ENCODE data around the gene SLC12A8.
A peak's percentile ranks its signal among the peaks of the same experiment; 100 is the strongest.

SLC12A8 gene

DNA sequence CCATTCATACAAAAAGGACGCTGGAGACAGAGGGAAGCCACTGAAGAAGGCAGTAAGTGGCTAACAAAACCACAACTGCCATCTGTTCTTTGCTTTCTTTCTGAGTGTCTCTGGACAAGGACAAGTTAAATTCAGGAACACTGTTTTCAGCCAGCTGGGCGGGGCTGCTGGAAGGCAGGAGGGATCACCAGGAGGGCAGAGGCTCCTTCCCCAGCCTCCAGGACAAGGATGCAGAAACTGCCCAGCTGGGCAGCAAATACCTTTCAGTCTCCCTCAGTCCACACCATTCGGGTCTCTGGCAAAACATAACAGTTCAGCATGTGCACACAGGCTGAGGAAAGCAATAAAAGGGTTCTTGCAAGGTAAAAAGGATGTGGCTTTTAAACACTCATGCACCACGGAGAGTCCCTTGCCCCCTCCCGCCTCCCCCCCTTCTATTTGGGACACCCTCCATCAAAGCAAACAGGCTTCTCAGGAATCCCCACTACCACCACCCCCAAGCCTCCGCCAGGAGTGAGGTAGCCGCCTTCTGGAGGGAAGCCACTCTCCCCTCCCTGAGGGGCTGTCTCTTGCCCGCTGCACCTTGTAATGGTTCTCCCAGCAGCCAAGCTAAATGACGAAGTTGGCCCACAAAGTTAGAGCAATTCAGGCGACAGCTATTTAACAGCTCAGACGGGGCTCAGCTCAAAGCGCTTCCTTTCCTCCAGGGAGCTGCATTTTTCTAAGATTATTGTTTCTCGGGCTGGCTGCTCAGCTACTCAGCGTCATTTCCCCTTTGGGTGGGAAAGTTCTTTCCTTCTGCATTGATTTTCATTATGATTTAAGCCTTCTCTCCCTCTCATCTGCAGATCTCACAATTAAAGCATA lies 160.6 kb downstream of the SLC12A8 start:
- peak; percentile 41 for DNase-seq

DNA sequence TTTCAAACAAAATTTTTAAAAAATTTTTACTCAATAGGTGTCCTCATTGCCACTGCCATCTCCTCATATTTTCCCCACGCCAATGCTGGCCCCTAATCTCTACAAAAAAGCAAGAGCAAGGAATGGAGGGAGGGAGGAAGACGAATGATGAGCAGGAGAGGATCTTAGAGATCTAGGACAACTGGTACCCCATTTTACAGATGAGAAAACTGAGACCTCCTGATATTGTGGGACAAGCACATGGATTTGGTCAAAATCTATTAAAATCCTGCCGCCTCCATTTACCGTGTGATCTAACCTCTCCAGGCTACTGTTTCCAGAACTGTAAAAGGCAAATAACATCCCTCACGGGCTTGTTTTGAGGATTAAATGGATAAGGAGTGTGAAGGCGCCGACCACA lies 161.3 kb downstream of the SLC12A8 start:
- DNase-seq: no peak

DNA sequence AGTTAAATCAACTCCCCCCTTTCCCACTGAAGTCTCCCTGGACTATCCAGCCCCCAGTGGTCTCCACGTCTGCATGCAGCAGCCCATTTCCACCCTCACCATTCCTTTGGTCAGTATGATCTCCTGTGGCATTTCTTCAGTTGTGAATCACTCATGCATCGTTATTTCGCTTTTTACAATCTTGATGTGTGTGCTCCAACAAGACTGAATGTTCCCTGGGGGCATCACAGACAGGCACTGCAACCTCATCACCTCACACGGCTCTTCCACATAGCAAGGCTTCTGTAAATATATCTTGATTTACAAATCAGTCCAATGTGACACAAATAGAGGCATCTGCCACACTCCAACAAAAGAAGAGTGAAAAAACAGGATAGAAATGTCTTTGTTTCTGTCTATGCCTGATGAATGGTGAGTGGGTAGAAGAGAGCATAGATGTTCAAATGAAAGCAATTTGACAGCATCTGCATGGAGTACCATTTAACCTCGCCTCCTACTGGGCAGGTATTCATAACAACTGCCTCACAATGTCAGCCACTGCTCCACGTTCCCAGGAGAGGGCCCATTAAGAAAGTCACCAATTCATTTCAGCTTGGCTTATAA lies 162.0 kb downstream of the SLC12A8 start:
- DNase-seq: no peak

DNA sequence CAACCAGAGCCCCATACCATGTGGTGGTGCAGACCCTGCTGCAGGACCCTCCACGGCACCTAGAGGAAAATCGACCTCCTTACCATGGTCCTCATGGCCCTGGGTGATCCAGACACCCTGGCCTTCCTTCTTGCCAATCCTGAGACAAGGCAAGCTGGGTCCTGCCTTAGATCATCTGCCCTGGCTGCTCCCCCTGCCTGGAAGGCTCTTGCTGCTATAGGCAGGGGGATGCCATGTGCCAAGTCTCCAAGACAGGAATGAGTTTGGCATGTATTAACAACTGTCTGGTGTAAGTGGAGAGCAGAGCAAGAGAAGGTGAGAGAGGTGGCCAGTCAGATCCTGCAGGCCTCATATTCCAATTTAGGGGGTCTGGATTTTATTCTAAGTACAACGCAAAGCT lies 164.3 kb downstream of the SLC12A8 start:
- DNase-seq: no peak

DNA sequence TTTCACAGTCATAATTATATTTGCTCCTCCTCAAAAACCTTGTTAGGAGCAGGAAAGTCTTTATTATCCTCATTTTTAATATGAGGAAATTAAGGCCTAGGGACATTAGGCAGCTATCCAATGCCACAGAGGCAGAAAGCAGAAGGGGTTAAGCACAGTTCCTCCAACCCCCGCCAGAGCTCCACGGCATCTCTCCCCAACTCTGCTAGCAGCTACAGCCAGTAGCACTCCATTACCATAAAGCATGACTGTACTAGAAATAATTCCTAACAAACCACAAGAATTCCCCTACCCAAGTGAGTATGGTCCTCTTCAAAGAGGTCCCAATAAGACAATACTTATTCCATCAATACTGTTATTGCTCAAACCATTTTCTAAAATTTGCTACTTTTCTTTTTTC lies 166.6 kb downstream of the SLC12A8 start:
- peak; percentile 24 for DNase-seq

DNA sequence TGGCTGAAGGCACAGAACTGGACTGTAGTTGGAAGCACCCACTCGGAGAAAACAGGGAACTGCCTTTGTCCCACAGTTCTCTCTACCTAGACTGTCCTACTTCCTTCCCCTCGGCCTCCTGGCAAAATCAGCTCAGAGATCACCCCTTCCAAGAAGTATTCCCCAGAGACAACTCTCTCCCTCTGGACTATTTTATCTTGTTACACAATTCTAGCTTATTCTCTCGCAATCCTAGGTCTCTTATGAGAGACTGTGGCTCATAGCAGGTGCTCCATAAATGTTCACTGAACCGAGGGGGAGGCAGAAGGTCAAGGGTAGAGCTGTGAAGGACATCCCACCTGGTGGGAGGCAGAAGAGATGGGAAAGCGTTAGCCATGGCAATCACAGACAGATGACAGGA lies 167.4 kb downstream of the SLC12A8 start:
- DNase-seq: no peak

DNA sequence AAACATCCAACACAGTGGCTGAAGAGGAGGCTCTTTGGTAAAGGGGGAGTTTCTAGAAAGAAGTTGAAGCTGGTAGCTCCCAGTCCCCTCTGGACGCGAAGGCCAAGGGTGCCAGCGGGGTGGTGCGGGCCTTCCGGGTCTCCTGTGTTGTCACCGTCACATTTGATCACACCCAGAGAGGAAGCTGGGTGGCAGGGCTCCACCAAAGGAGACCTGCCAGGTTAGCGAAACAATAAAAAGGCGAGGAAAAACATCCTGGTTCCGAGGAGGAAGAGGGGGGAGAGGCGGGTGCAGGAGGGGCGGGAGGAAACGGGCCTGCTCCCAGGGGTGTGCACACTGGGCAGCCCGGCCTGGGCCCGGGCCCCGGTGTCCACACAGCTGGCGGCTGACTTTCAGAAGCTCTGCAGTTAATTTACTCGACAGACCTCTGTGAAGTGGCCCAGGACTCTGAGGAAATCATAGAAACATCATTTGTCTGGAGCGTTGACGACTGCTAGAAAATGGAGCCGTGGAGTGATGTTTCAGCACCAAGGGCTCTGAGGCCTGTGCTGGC lies 168.9 kb downstream of the SLC12A8 start:
- DNase-seq: no peak

DNA sequence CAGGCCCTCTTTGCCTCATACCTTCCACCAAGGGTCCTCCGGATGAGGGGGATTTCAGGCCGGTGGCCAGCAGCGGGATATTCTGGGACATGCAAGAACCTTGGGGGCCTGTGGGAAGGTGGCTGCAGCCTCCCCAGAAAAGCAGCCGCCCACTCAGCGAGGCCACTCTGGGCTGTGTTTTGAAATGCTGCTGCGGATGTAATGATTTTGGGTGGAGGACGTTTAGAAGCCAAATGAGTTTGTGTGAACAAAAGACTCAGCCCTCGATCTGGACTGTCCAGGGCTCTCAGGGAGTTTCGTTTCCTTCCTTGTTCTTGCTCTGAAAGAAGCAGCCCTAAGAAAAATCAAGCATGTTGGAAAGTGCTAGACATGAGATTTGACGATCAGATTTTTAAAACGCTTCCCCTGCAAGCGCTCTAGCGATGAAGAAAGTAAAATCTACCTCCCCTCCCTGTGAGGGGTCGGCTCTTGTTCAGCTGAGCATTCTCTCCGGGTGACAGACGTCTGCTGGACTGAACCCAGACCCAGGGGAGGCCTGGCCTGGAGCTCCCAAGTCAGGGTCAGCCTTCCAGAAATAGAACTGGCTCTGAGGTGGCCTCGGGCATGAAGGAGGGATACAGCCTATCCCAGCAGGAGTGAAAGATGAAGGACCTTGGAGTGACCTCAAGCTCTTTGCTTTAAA lies 169.7 kb downstream of the SLC12A8 start:
- DNase-seq: no peak

DNA sequence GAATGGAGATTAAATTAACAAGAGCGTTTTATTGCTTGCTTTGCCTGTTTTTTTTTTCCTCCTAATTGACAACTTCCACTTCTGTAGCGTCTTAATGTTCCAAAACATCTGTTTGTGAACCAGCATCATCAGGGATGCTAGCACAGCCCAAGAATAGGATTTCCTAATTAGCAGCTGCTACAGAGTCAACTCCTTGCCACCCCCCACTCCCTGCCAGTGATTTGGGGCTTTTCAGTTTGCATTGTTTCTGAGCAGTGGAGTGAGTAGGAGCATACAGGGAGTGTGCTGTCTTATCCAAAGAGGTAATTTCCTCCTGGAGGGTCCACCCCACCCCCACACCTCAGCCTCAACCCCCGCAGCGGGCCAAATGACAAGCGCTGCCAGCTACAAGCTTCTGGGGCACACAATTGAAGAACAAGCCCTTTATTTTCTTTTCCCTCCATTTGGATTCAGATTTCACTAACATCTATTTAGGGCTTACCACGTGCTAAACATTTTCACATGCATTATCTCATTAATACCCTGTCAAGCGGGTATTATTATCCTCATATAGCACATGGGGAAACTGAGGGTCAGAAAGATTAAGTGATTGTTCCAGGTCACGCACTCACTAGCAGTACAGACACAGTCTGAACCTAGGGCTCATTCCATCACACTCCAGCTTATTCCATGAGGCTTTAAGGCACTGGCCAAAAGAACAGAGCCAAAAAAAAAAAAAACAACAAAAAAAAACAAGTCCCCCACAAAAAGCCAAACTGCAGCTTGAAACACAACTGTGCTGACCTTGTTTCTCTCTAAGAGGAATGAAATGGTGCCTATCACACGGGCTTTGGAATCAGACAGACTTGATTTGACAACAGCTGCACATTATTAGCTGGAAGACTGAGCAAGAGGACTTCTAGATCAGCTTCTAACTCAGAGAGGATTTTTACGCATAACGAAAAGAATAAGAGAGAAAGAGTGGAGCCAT lies 173.1 kb downstream of the SLC12A8 start:
- no peak for DNase-seq

DNA sequence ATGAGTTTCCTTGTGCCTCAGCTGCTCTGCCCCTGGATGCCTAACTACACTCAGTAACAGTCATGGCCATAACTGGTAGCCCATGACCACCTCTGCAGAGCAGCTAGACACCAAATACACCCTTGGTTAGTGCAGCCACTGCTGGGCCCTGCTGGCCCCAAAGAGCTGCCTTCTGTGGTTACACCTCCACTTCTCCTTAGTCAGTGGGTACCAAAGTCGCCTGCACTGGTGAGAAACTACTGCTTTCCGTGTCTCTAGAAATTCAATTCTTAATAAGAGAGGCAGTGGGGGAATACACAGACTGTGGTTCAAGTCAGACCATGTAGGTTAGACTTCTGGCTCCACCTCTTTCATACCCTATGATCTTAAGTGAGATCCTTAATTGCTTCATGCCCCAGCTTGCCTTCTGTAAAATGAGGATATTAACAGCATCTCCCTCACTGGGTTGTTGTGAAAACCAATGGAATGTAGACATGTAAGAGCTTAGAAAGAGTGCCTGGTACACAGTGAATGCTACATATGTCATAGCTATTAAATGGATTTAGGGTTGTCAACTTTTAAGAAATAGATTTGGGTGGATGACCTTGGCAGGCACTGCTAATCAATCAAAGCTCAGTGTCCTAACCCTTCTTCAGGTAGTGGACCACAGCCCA lies 174.9 kb downstream of the SLC12A8 start:
- no peak for DNase-seq

DNA sequence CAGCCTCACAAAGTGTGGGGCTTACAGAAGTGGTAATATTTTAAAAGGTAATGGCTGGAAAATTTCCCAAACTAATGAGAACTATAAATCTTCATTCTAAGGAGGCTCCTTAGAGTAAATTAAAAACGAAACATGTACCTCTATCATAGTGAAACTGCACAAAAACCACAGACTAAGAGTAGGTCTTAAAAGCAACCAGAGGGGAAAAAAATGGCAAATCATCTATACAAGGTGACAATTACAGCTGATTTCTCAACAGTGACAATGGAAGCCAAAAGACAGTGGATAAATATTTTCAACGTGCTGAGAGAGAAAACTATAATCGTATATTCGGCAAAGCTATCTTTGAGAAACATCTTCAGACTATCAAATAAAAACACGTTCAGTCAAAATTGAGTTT lies 177.3 kb downstream of the SLC12A8 start:
- no peak for DNase-seq

DNA sequence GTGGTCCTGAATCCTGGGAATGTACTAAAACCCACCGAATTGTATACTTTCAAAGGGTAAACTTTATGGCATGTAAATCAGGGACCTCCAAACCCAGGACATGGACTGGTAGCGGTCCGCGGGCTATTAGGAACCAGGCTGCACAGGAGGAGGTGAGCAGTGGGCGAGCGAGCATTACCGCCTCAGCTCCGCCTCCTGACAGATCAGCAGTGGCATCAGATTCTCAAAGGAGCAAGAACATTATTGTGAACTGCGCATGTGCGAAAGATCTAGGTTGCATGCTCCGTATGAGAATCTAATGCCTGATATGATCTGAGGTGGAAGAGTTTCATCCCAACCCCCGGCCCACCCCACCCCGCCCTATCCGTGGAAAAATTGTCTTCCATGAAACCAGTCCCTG lies 178.9 kb downstream of the SLC12A8 start:
- no peak for DNase-seq

DNA sequence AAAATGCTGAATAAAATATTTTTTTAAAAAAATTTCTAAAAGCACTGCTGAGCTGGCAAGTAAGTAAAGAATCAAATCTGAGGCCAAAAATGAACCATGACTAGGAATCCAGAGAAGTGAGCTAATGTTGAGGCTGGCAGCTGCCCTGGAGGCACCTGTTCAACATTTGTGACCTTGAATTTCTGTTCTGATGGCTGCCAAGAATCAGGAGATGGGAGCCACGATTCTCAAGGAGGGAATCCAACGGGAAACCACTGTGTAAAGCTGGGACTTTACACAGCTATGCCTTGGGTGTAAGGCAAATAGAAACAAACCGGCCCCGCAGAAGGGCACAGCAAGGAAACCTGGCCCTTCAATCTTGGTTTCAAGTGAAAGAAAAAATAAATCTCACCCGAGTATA lies 179.4 kb downstream of the SLC12A8 start:
- no peak for DNase-seq

DNA sequence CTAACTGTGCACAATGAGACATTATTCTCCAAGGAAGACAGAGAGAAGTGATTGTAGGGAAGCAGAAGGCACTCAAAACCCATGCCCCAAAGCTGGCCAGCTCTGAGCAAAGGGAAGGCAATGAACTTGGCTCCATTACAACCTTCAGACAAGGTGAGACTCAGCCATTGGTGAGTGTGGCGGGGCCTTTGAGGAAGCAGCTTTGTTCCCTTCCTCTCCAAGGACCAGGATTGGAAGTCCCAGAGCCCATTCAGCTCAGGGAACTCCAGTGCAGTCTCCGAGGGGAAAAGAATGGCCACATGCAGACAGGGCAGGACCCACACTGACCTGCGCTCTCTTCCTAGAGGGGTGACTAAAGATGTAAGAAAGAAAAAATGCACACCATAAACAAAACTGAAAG lies 179.9 kb downstream of the SLC12A8 start:
- DNase-seq: no peak
